ENCODE measurements around the gene ACTRT3. TPM values are rescaled to one million over a fixed set of nuclear protein-coding genes. Genes with fewer than 3 reads are reported as not detected.

The ACTRT3 gene
- total RNA-seq, 1 donor from 2014 or later, result 1.6 TPM

GRCh38 chr3:169772897-169773816, 3.8 kb upstream of the ACTRT3 start, which contains the start of gene MYNN:
MYNN (plus strand) TSS chr3:169773396; CDS start chr3:169774296, 900 bp downstream.
- Histone ChIP-seq H3K36me3 (ENCODE audit: control insufficient read depth in 3 of 3, insufficient read depth in 3 of 3, low read length in 3 of 3) (peaks cover 2 to 29% (median 14%) of the 10 kb centered on the region in 3 donors), H3K4me3 (ENCODE audit: low read length in 3 of 3) (peak within 1 kb of the TSS; percentile 98 to 99 (median 98)), H3K27ac (ENCODE audit: low read depth, low read length) (peak within 1 kb of the TSS; percentile 99), H3K9me3 (ENCODE audit: control insufficient read depth in 3 of 3, low read length in 3 of 3) (no peaks in the 10 kb centered on the region), H3K27me3 (ENCODE audit: control insufficient read depth in 3 of 3, insufficient read depth in 3 of 3, low read length in 3 of 3) (no peaks in the 10 kb centered on the region), H3K9ac (ENCODE audit: low read depth in 1 of 3, low read length in 3 of 3) (peak within 1 kb of the TSS; percentile 95 to 99 (median 98)), H3K4me1 (ENCODE audit: control insufficient read depth in 3 of 3, insufficient read depth in 3 of 3, low read length in 3 of 3) (peaks cover 10 to 22% (median 14%) of the 10 kb centered on the region in 3 donors)

- H3K36me3 ChIP-seq (ENCODE audit: control insufficient read depth in 3 of 3, insufficient read depth in 3 of 3, low read length in 3 of 3), result peaks cover 0 to 22% (median 12%) of the 10 kb centered on the region in 3 donors
- peak overlapping the region; percentile 95 to 99 (median 98) for H3K9ac ChIP-seq (ENCODE audit: low read depth in 1 of 3, low read length in 3 of 3)
- H3K4me3 ChIP-seq (ENCODE audit: low read length in 3 of 3), result peak overlapping the region; percentile 98 to 99 (median 98)
- no peaks in the 10 kb centered on the region for H3K27me3 ChIP-seq (ENCODE audit: control insufficient read depth in 3 of 3, insufficient read depth in 3 of 3, low read length in 3 of 3)
- peak overlapping the region; percentile 99 for H3K27ac ChIP-seq (ENCODE audit: low read depth, low read length)
- no peaks in the 10 kb centered on the region for H3K9me3 ChIP-seq (ENCODE audit: control insufficient read depth in 3 of 3, low read length in 3 of 3)
- H3K4me1 ChIP-seq (ENCODE audit: control insufficient read depth in 3 of 3, insufficient read depth in 3 of 3, low read length in 3 of 3), result peaks cover 10 to 22% (median 14%) of the 10 kb centered on the region in 3 donors
These were observed 3.0 kb upstream of the ACTRT3 start for GRCh38 chr3:169772305-169772896.

GRCh38 chr3:169771497-169772304, 2.3 kb upstream of the ACTRT3 start:
- Histone ChIP-seq H3K27me3 (ENCODE audit: control insufficient read depth in 3 of 3, insufficient read depth in 3 of 3, low read length in 3 of 3) (no peaks in the 10 kb centered on the region), H3K9me3 (ENCODE audit: control insufficient read depth in 3 of 3, low read length in 3 of 3) (no peaks in the 10 kb centered on the region), H3K4me1 (ENCODE audit: control insufficient read depth in 3 of 3, insufficient read depth in 3 of 3, low read length in 3 of 3) (peaks cover 10 to 22% (median 14%) of the 10 kb centered on the region in 3 donors), H3K4me3 (ENCODE audit: low read length in 3 of 3) (peak overlapping the region; percentile 98 to 99 (median 98)), H3K36me3 (ENCODE audit: control insufficient read depth in 3 of 3, insufficient read depth in 3 of 3, low read length in 3 of 3) (peaks cover 0 to 17% (median 5%) of the 10 kb centered on the region in 3 donors), H3K27ac (ENCODE audit: low read depth, low read length) (peak overlapping the region; percentile 99), H3K9ac (ENCODE audit: low read depth in 1 of 3, low read length in 3 of 3) (peak overlapping the region; percentile 95 to 99 (median 98))

- peak within 1 kb of the TSS; percentile 91 to 95 (median 94) for H3K9ac ChIP-seq (ENCODE audit: low read depth in 1 of 3, low read length in 3 of 3)
- H3K4me1 ChIP-seq (ENCODE audit: control insufficient read depth in 3 of 3, insufficient read depth in 3 of 3, low read length in 3 of 3), result peaks cover 0 to 4% (median 0%) of the 10 kb centered on the region in 3 donors
- H3K9me3 ChIP-seq (ENCODE audit: control insufficient read depth in 3 of 3, low read length in 3 of 3), result no peaks in the 10 kb centered on the region
- peak within 1 kb of the TSS; percentile 77 to 95 (median 95) for H3K4me3 ChIP-seq (ENCODE audit: low read length in 3 of 3)
- H3K27me3 ChIP-seq (ENCODE audit: control insufficient read depth in 3 of 3, insufficient read depth in 3 of 3, low read length in 3 of 3), result peaks cover 0 to 4% (median 0%) of the 10 kb centered on the region in 3 donors
- no peaks in the 10 kb centered on the region for H3K36me3 ChIP-seq (ENCODE audit: control insufficient read depth in 3 of 3, insufficient read depth in 3 of 3, low read length in 3 of 3)
- H3K27ac ChIP-seq (ENCODE audit: low read depth, low read length), result peak within 1 kb of the TSS; percentile 89
These were observed 4.3 kb downstream of the ACTRT3 start, which contains the start of gene TERC for GRCh38 chr3:169764882-169765612. TERC (minus strand) TSS chr3:169765060.

- Histone ChIP-seq H3K4me3 (ENCODE audit: low read length in 3 of 3) (peak overlapping the region; percentile 77 to 95 (median 95)), H3K27ac (ENCODE audit: low read depth, low read length) (peak overlapping the region; percentile 89), H3K4me1 (ENCODE audit: control insufficient read depth in 3 of 3, insufficient read depth in 3 of 3, low read length in 3 of 3) (peaks cover 0 to 4% (median 0%) of the 10 kb centered on the region in 3 donors), H3K27me3 (ENCODE audit: control insufficient read depth in 3 of 3, insufficient read depth in 3 of 3, low read length in 3 of 3) (peaks cover 0 to 4% (median 0%) of the 10 kb centered on the region in 3 donors), H3K9me3 (ENCODE audit: control insufficient read depth in 3 of 3, low read length in 3 of 3) (no peaks in the 10 kb centered on the region), H3K36me3 (ENCODE audit: control insufficient read depth in 3 of 3, insufficient read depth in 3 of 3, low read length in 3 of 3) (no peaks in the 10 kb centered on the region), H3K9ac (ENCODE audit: low read depth in 1 of 3, low read length in 3 of 3) (peak overlapping the region; percentile 91 to 95 (median 94))
These were observed 5.0 kb downstream of the ACTRT3 start for GRCh38 chr3:169764312-169764881.

- H3K4me1 ChIP-seq (ENCODE audit: control insufficient read depth in 3 of 3, insufficient read depth in 3 of 3, low read length in 3 of 3), result peaks cover 0 to 4% (median 0%) of the 10 kb centered on the region in 3 donors
These were observed 8.9 kb downstream of the ACTRT3 start for GRCh38 chr3:169760479-169760878.

GRCh38 chr3:169759256-169759655, 10.1 kb downstream of the ACTRT3 start:
- no peak overlapping the region for H3K9ac ChIP-seq (ENCODE audit: low read depth in 1 of 3, low read length in 3 of 3)
- H3K36me3 ChIP-seq (ENCODE audit: control insufficient read depth in 3 of 3, insufficient read depth in 3 of 3, low read length in 3 of 3), result no peaks in the 10 kb centered on the region
- peaks cover 4 to 6% (median 6%) of the 10 kb centered on the region in 3 donors for H3K27me3 ChIP-seq (ENCODE audit: control insufficient read depth in 3 of 3, insufficient read depth in 3 of 3, low read length in 3 of 3)
- H3K27ac ChIP-seq (ENCODE audit: low read depth, low read length), result no peak overlapping the region
- H3K9me3 ChIP-seq (ENCODE audit: control insufficient read depth in 3 of 3, low read length in 3 of 3), result no peaks in the 10 kb centered on the region
- peaks cover 0 to 1% (median 0%) of the 10 kb centered on the region in 3 donors for H3K4me1 ChIP-seq (ENCODE audit: control insufficient read depth in 3 of 3, insufficient read depth in 3 of 3, low read length in 3 of 3)
- no peak overlapping the region for H3K4me3 ChIP-seq (ENCODE audit: low read length in 3 of 3)

More at GRCh38 chr3:169760479-169760878, 8.9 kb downstream of the ACTRT3 start:
- H3K36me3 ChIP-seq (ENCODE audit: control insufficient read depth in 3 of 3, insufficient read depth in 3 of 3, low read length in 3 of 3), result no peaks in the 10 kb centered on the region
- no peaks in the 10 kb centered on the region for H3K9me3 ChIP-seq (ENCODE audit: control insufficient read depth in 3 of 3, low read length in 3 of 3)
- peaks cover 0 to 4% (median 0%) of the 10 kb centered on the region in 3 donors for H3K27me3 ChIP-seq (ENCODE audit: control insufficient read depth in 3 of 3, insufficient read depth in 3 of 3, low read length in 3 of 3)
- no peak overlapping the region for H3K4me3 ChIP-seq (ENCODE audit: low read length in 3 of 3)
- no peak overlapping the region for H3K9ac ChIP-seq (ENCODE audit: low read depth in 1 of 3, low read length in 3 of 3)
- H3K27ac ChIP-seq (ENCODE audit: low read depth, low read length), result no peak overlapping the region

GRCh38 chr3:169758359-169758994, 10.9 kb downstream of the ACTRT3 start:
- Histone ChIP-seq H3K4me1 (ENCODE audit: control insufficient read depth in 3 of 3, insufficient read depth in 3 of 3, low read length in 3 of 3) (no peaks in the 10 kb centered on the region), H3K27ac (ENCODE audit: low read depth, low read length) (no peak overlapping the region), H3K27me3 (ENCODE audit: control insufficient read depth in 3 of 3, insufficient read depth in 3 of 3, low read length in 3 of 3) (peaks cover 4 to 6% (median 6%) of the 10 kb centered on the region in 3 donors), H3K4me3 (ENCODE audit: low read length in 3 of 3) (no peak overlapping the region), H3K9ac (ENCODE audit: low read depth in 1 of 3, low read length in 3 of 3) (no peak overlapping the region), H3K36me3 (ENCODE audit: control insufficient read depth in 3 of 3, insufficient read depth in 3 of 3, low read length in 3 of 3) (no peaks in the 10 kb centered on the region), H3K9me3 (ENCODE audit: control insufficient read depth in 3 of 3, low read length in 3 of 3) (no peaks in the 10 kb centered on the region)

All from skeletal muscle tissue (tissue), 4 donors.